Measurements from ENCODE around the gene LRIG1. TPM values are rescaled to one million over a fixed set of nuclear protein-coding genes. Genes with fewer than 3 reads are reported as not detected.

LRIG1 gene
- total RNA-seq, 1 experiment from 2014 or later = 4.0 TPM

- DNase-seq (ENCODE audit: low read depth) = no peak
- in situ Hi-C loops (cut with HindIII; ENCODE audit: low pct_unique_long_range_greater_than_20kb, low sequenced_read_pairs) = no loop called here
Observed at GRCh38 chr3:66492672-66493071, 8.2 kb downstream of the LRIG1 start.

- in situ Hi-C loops (cut with HindIII; ENCODE audit: low pct_unique_long_range_greater_than_20kb, low sequenced_read_pairs) = no loop called here
- no peak for DNase-seq (ENCODE audit: low read depth)
Observed at GRCh38 chr3:66492071-66492470, 8.8 kb downstream of the LRIG1 start.

DNA sequence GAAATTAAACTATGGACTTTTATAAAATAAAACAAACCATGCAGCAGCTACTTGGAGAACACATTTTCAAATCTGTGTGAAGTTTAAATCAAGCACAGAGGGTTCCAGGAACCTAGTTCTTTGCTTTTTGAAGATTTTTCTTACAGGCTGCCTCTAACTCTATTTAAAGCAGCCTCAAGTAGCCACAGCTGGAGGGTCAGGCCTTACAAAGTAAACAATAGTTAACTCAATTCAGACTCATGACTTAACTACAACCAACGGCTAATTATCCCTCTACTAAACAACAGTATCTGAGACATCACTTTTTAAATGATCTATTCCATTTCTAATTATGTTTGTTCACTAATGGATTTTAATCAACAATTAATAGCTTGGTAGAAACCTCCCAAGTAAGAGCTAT, 9.8 kb downstream of the LRIG1 start:
- no peak for DNase-seq (ENCODE audit: low read depth)
- in situ Hi-C loops (cut with HindIII; ENCODE audit: low pct_unique_long_range_greater_than_20kb, low sequenced_read_pairs) = no loop called here

GRCh38 chr3:66490214-66490613, 10.6 kb downstream of the LRIG1 start:
- no peak for DNase-seq (ENCODE audit: low read depth)
- in situ Hi-C loops (cut with HindIII; ENCODE audit: low pct_unique_long_range_greater_than_20kb, low sequenced_read_pairs) = no loop called here

- in situ Hi-C loops (cut with HindIII; ENCODE audit: low pct_unique_long_range_greater_than_20kb, low sequenced_read_pairs) = no loop called here
Observed at GRCh38 chr3:66489581-66489980, 11.2 kb downstream of the LRIG1 start.

GRCh38 chr3:66489115-66489514, 11.7 kb downstream of the LRIG1 start:
- DNase-seq (ENCODE audit: low read depth) = no peak

More at GRCh38 chr3:66489581-66489980, 11.2 kb downstream of the LRIG1 start:
- no peak for DNase-seq (ENCODE audit: low read depth)

GRCh38 chr3:66488492-66488891, 12.3 kb downstream of the LRIG1 start:
- no peak for DNase-seq (ENCODE audit: low read depth)
- in situ Hi-C loops (cut with HindIII; ENCODE audit: low pct_unique_long_range_greater_than_20kb, low sequenced_read_pairs) = no loop called here

More at GRCh38 chr3:66489115-66489514, 11.7 kb downstream of the LRIG1 start:
- in situ Hi-C loops (cut with HindIII; ENCODE audit: low pct_unique_long_range_greater_than_20kb, low sequenced_read_pairs) = no loop called here

DNA sequence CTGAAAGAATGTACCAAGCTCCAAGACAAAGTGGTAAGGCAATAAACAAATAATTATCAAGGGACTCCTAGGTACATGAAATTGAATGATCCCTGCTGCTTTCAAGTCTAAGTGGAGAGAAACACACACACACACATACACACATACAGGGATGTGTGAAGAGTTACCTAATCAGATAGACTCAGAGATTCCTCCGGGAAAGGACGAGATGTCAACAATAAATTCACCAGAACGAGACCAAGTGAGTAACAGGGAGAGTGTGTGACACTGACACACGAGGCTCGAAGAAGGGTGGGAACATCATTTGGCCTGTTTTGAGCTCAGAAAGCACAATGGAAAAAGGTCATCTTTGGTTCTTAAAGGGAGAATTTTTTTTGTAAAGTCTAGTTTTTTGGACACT, 13.4 kb downstream of the LRIG1 start:
- in situ Hi-C loops (cut with HindIII; ENCODE audit: low pct_unique_long_range_greater_than_20kb, low sequenced_read_pairs) = no loop called here
- no peak for DNase-seq (ENCODE audit: low read depth)

DNA sequence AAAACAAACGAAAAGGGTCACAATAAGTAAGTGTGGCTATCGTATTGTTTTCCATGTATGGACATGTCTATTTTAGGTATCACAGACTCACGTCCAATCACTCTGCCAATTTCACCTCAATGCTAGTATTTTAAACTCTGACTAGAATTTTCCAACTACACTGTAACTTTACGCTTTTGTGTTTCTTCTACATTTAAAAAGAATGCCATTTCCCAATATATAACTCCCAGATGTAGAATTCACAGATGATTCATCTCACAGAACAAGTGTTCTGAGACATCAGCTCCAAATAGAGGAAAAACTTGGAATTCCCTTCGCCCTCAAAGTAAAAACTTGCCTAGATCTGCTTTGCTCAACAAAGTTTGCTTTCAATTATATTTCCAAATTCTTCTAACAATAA, 14.2 kb downstream of the LRIG1 start:
- in situ Hi-C loops (cut with HindIII; ENCODE audit: low pct_unique_long_range_greater_than_20kb, low sequenced_read_pairs) = no loop called here
- DNase-seq (ENCODE audit: low read depth) = no peak

- in situ Hi-C loops (cut with HindIII; ENCODE audit: low pct_unique_long_range_greater_than_20kb, low sequenced_read_pairs) = no loop called here
- DNase-seq (ENCODE audit: low read depth) = no peak
Observed at GRCh38 chr3:66486202-66486601, 14.6 kb downstream of the LRIG1 start.

DNA sequence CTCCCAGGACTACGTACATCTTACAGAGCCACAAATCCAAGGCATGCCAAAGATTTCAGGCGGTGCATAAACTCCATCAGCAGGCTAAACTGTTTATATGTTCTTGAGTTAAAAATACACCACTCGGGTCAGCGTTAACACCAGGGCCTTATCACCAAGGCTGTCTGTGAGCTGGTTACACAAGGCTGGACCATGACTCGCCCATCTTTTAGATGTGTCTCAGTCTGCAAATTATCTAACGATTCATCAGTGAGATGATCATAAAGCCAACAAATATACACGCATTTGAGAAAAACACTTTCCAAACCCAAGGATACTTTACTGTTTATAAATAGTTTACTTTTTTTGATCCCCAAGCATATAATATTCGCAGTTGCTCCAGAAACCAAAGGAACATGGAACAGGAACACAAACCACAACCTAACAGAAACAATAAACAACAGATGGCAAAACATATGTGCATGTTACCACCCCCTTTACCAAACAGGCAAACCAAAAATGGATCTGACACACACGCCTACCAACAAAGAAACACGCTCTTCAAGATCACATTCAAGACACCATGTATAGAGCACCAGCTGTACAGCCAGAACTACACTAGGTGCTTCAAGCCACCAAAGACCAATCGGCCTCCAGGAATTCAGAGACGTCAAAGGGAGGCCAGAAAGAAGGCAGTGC, 15.4 kb downstream of the LRIG1 start:
- DNase-seq (ENCODE audit: low read depth) = no peak
- in situ Hi-C loops (cut with HindIII; ENCODE audit: low pct_unique_long_range_greater_than_20kb, low sequenced_read_pairs) = no loop called here

GRCh38 chr3:66484106-66484844, 16.5 kb downstream of the LRIG1 start:
- no peak for DNase-seq (ENCODE audit: low read depth)
- in situ Hi-C loops (cut with HindIII; ENCODE audit: low pct_unique_long_range_greater_than_20kb, low sequenced_read_pairs) = no loop called here

DNA sequence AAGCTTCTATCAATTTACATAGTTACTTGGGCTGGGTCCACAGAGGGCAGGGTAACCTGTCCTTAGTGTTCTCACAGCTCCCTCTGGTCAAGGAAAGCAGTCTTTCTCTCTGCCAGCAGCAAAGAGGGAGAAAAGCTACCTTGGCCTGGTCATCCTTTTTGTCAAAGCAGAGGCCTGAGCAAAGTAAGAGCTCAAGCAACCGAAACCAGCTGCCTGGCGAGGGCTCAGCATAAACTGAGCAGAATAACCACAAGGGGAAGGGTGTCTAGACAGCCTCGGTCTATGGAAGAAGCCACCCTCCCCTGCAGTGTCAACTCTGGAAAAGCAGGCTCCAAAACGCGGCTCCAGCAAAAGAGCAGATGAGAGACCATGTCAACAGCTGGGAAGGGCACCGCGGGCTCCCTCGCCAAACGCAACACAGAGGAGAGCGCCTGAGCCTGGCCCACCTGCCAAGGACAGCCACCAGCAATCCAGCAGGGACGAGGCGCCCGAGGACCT, 17.4 kb downstream of the LRIG1 start:
- no peak for DNase-seq (ENCODE audit: low read depth)
- in situ Hi-C loops (cut with HindIII; ENCODE audit: low pct_unique_long_range_greater_than_20kb, low sequenced_read_pairs) = no loop called here

GRCh38 chr3:66483006-66483405, 17.8 kb downstream of the LRIG1 start:
- no peak for DNase-seq (ENCODE audit: low read depth)
- in situ Hi-C loops (cut with HindIII; ENCODE audit: low pct_unique_long_range_greater_than_20kb, low sequenced_read_pairs) = no loop called here

- in situ Hi-C loops (cut with HindIII; ENCODE audit: low pct_unique_long_range_greater_than_20kb, low sequenced_read_pairs) = no loop called here
- no peak for DNase-seq (ENCODE audit: low read depth)
Observed at GRCh38 chr3:66482018-66482404, 18.8 kb downstream of the LRIG1 start.

- DNase-seq (ENCODE audit: low read depth) = no peak
- in situ Hi-C loops (cut with HindIII; ENCODE audit: low pct_unique_long_range_greater_than_20kb, low sequenced_read_pairs) = no loop called here
Observed at GRCh38 chr3:66481071-66482017, 19.5 kb downstream of the LRIG1 start.

DNA sequence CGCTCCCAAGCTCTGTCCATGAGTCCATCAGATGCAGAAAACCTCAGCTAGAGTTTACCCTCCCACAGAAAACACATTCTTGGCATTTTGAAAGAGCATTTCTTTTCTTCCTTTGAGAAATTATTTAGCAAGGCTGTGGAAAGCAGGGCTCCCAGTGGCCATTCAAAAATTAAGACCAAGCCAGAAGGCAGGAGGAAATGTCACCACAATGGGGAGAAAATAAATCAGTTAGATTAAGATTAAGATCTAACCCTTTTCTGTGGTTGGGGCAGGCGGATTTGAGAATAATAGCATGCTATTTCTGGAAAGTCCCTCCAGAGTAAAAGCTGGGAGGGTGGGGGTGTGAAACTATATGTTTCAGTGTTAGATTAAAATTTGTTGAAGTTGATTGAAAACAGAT, 20.2 kb downstream of the LRIG1 start:
- no peak for DNase-seq (ENCODE audit: low read depth)
- in situ Hi-C loops (cut with HindIII; ENCODE audit: low pct_unique_long_range_greater_than_20kb, low sequenced_read_pairs) = no loop called here

DNA sequence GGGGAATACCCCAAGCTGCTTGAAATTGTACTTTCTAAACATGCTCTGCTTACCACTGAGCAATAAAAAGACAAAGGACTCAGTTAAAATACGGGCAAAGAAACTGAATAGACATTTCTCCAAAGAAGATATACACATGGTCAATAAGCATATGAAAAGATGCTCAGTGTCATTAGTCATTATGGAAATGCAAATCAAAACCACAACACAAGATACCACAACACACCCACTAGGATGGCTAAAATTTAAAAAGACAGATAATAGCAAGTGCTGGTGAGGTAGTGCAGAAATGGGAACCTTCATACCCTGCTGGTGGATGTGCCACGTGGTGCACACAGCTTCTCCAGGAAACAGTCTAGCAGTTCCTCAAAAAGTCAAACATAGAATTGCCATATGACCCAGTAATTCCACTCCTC, 21.3 kb downstream of the LRIG1 start:
- in situ Hi-C loops (cut with HindIII; ENCODE audit: low pct_unique_long_range_greater_than_20kb, low sequenced_read_pairs) = no loop called here
- no peak for DNase-seq (ENCODE audit: low read depth)

- DNase-seq (ENCODE audit: low read depth) = no peak
- in situ Hi-C loops (cut with HindIII; ENCODE audit: low pct_unique_long_range_greater_than_20kb, low sequenced_read_pairs) = no loop called here
Observed at GRCh38 chr3:66478960-66479359, 21.9 kb downstream of the LRIG1 start.

Measured in Caki2 (cell line).